T-helper 2 cell (primary cell): ENCODE results near the gene PRSS53.

Experiments
- DNase-seq, 5 experiments: peaks; one replicate each; pipeline versions ENCODE4 v3.0.0 to v3.0.0-alpha.2; 2012 to 2022

PRSS53 gene

DNA sequence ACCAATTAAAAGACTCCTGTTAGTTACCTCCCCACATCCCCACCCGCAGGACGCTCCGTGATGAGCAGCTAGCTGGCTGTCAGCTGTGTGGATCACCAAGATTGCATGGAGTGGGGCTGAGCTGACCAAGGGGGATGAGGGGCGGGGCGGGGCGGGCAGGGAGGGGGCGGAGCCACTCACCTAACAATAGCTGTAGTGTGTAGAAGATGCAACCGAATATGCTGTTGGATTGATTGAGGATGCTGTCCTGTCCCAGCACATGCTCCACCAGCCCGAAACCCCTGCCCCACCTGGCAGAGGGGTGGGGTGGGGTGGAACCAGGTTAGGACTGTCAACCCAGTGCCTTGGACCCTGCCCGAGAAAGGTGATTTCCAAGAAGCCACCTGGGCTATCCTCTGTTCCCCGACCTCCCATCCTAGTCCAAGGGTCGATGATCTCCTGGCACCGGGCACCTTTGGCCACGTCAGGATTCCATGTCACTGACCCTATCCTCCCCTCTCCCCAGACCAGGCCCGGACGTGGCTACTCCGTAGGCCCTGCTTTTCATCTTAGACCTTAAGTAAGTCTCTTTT is 4.5 kb upstream of the PRSS53 start:
- DNase-seq = peak in 1 of 5 experiments; percentile 51

- no peak for DNase-seq
Measured at GRCh38 chr16:31092330-31092729, 3.6 kb upstream of the PRSS53 start.

DNA sequence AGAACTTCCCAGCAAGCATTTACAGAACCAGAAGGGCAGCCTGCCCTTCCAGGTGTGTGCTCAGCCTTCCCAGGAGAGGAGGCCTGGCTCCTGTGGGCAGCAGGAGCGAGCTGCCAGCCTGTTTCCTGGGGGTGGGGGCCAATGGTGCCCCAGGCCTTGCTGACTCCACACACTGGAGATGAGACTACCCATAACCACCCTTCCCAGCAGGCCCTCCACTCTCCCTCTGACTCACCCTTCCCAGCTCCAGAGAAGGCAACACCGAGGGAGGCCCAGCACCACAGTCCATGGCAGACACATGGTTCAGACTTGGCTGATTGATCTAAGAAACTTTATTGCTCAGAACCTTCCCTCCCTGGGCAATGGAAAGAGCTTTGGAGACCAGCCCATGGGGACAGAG is 1.8 kb upstream of the PRSS53 start:
- no peak for DNase-seq

DNA sequence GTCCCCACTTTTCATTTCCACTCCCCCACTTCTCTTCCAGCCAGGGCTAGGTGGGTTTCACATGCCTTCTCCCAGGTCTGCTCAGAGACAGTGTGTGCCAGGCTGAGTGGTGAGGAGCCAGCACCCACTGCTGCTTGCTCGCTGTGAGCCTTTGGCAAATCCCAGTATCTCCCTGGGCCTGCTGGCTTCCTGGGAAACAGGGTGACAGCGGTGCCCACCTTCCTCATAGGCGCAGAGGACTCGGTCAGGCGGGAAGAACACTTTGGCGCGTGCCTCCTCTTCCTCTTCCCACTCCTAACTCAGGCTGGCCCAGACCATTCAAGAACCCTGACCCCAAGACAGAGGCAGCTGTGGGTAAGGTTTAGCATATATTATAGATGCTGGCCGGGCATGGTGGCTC is 456 bp upstream of the PRSS53 start:
- DNase-seq = no peak

GRCh38 chr16:31087971-31088370 is 772 bp downstream of the PRSS53 start:
- DNase-seq = no peak

GRCh38 chr16:31087481-31087880 is 1.3 kb downstream of the PRSS53 start:
- DNase-seq = no peak

DNA sequence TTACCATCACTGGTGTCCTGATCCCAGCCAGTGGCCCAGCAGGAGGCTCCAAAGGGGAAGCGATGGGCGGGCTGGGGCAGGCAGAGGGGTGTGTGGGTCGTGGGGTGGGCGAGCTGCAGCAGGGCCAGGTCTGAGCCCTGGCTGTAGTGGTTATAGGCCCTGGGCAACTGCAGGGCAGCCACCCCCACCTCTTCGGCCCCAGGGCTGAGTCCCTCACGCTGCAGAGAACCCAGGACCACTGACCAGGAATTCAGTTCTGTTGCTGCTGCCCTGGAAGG is 2.2 kb downstream of the PRSS53 start:
- DNase-seq = no peak

GRCh38 chr16:31085873-31086628 is 2.7 kb downstream of the PRSS53 start:
- no peak for DNase-seq

GRCh38 chr16:31085411-31085810 is 3.3 kb downstream of the PRSS53 start:
- no peak for DNase-seq

- DNase-seq = no peak
Measured at GRCh38 chr16:31084584-31085302, 4.0 kb downstream of the PRSS53 start.

DNA sequence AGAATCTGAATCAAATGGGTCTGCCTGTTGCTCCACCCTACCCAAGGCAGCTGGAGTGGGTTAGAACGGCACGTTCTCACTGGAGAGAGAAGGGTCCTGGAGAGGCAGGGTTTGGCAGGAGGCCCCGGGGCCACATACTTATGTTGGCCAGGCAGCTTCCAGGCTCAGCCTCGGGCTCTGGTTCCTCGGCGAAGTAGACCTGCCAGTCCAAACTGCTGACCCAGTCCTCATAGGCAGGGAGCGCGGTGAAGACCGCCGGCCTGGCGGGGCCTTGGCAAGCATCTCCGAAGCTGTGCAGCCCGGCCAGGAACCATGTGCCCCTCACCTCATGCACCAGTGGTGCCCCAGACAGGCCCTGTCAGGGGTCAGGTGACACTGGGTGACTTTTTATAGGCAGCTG is 4.8 kb downstream of the PRSS53 start:
- no peak for DNase-seq

- no peak for DNase-seq
Measured at GRCh38 chr16:31083556-31083955, 5.2 kb downstream of the PRSS53 start.

GRCh38 chr16:31083081-31083480 is 5.7 kb downstream of the PRSS53 start:
- DNase-seq = no peak

- DNase-seq = no peak
Measured at GRCh38 chr16:31082368-31083045, 6.2 kb downstream of the PRSS53 start.

DNA sequence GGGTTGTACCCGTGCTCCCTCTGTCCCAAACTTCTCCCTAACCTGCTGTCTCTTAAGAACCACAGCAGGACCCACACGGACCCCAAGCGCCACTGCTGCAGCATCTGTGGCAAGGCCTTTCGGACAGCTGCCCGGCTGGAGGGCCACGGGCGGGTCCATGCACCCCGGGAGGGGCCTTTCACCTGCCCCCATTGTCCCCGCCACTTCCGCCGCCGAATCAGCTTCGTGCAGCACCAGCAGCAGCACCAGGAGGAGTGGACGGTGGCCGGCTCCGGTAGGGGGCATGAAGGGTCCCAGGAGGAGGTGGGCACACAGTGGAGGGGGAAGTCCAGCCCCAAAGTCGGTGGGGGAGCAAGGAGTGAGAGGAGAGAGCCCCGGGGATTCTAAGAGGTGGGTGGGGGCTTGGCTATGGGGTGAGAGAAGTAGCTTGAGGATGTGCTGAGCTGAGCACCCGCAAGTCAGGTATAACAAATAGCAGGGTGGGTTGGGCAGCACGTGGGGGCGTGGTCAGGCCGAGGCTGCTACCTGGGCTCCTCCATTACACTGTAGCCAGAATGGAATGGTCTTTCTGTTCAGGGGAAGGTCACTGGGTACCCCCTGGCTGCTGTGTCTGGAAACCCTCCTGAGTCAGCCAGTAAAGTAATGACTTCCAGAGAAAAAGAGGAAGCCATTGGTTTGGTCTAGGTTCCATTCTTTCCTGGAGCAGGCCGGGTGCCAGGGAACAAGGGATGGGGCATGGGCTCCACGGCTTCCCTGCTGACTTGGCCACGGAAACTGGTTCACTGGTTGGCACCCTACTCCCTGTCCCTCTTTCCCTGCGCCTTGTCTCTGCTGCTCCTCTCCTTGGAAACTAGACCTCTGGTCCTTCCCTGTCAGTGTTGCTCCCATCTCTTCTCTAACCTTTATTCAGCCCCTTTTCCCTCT is 7.1 kb downstream of the PRSS53 start:
- DNase-seq = no peak

GRCh38 chr16:31080756-31081419 is 7.9 kb downstream of the PRSS53 start:
- no peak for DNase-seq

DNA sequence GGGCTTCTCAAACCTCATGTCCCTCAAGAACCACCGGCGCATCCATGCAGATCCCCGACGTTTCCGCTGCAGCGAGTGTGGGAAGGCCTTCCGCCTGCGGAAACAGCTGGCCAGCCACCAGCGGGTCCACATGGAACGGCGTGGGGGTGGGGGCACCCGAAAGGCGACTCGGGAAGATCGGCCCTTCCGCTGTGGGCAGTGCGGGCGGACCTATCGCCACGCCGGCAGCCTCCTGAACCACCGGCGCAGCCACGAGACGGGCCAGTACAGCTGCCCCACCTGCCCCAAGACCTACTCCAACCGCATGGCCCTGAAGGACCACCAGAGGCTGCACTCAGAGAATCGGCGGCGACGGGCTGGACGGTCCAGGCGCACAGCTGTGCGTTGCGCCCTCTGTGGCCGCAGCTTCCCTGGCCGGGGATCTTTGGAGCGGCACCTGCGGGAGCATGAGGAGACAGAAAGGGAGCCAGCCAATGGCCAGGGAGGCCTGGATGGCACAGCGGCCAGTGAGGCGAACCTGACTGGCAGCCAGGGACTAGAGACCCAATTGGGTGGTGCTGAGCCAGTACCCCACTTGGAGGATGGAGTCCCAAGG is 8.6 kb downstream of the PRSS53 start:
- DNase-seq = no peak

DNA sequence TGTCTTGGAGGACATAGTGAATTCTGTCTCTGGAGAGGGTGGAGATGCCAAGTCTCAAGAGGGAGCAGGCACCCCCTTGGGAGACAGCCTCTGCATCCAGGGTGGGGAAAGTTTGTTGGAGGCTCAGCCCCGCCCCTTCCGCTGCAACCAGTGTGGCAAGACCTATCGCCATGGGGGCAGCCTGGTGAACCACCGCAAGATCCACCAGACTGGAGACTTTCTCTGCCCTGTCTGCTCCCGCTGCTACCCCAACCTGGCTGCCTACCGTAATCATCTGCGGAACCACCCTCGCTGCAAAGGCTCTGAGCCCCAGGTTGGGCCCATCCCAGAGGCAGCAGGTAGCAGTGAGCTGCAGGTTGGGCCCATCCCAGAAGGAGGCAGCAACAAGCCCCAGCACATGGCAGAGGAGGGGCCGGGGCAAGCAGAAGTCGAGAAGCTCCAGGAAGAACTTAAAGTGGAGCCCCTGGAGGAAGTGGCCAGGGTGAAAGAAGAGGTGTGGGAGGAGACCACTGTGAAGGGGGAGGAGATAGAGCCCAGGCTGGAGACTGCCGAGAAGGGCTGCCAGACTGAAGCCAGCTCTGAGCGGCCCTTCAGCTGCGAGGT is 9.3 kb downstream of the PRSS53 start:
- DNase-seq = no peak

DNA sequence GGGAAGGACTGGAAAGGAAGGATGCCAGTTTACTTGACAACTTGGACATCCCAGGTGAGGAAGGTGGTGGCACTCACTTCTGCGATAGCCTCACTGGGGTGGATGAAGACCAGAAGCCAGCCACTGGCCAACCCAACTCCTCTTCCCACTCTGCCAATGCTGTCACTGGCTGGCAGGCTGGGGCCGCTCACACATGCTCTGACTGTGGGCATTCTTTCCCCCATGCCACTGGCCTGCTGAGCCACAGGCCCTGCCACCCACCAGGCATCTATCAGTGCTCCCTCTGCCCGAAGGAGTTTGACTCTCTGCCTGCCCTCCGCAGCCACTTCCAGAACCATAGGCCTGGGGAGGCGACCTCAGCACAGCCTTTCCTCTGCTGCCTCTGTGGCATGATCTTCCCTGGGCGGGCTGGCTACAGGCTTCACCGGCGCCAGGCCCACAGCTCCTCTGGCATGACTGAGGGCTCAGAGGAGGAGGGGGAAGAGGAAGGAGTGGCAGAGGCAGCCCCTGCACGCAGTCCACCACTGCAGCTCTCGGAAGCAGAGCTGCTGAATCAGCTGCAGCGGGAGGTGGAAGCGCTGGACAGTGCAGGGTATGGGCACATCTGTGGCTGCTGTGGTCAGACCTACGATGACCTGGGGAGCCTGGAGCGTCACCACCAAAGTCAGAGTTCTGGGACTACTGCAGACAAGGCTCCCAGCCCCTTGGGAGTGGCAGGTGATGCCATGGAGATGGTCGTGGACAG is 10.0 kb downstream of the PRSS53 start:
- no peak for DNase-seq
